ENCODE results near the gene STAT3. TPM values are rescaled to one million over a fixed set of nuclear protein-coding genes. Genes with fewer than 3 reads are reported as not detected.

STAT3 gene
- total RNA-seq, 1 donor from 2014 or later: 181 TPM

DNA sequence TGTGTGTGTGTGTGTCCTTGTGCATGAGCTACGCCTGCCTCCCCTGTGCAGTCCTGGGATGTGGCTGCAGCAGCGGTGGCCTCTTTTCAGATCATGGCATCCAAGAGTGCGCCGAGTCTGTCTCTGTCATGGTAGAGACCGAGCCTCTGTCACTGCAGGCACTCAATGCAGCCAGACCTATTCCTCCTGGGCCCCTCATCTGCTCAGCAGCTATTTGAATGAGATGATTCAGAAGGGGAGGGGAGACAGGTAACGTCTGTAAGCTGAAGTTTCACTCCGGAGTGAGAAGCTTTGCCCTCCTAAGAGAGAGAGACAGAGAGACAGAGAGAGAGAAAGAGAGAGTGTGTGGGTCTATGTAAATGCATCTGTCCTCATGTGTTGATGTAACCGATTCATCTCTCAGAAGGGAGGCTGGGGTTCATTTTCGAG lies 77.4 kb downstream of the STAT3 start:
- Histone ChIP-seq H3K4me1 (peaks cover 0 to 17% of the 10 kb centered on the region in 2 donors), H3K9me3 (no peaks in the 10 kb centered on the region), H3K4me3 (no peak overlapping the region), H3K27ac (peak overlapping the region; percentile 67 to 68), H3K27me3 (no peaks in the 10 kb centered on the region), H3K36me3 (peaks cover 50 to 87% of the 10 kb centered on the region in 2 donors)
- intact Hi-C loops (cut with DNase I): no loop called here
- TF ChIP-seq, protein P1, sequence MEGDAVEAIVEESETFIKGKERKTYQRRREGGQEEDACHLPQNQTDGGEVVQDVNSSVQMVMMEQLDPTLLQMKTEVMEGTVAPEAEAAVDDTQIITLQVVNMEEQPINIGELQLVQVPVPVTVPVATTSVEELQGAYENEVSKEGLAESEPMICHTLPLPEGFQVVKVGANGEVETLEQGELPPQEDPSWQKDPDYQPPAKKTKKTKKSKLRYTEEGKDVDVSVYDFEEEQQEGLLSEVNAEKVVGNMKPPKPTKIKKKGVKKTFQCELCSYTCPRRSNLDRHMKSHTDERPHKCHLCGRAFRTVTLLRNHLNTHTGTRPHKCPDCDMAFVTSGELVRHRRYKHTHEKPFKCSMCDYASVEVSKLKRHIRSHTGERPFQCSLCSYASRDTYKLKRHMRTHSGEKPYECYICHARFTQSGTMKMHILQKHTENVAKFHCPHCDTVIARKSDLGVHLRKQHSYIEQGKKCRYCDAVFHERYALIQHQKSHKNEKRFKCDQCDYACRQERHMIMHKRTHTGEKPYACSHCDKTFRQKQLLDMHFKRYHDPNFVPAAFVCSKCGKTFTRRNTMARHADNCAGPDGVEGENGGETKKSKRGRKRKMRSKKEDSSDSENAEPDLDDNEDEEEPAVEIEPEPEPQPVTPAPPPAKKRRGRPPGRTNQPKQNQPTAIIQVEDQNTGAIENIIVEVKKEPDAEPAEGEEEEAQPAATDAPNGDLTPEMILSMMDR (IDR thresholded peaks at IDR 0.05): no peak
- no peak for DNase-seq (ENCODE audit: low spot score in 2 of 2)

GRCh38 chr17:42309986-42310786 lies 78.1 kb downstream of the STAT3 start:
- peaks cover 0 to 17% of the 10 kb centered on the region in 2 donors for H3K4me1 ChIP-seq
- peaks cover 47 to 86% of the 10 kb centered on the region in 2 donors for H3K36me3 ChIP-seq
- H3K27ac ChIP-seq: peak overlapping the region in 1 of 2 donors; percentile 68
- TF ChIP-seq, protein P1 (IDR thresholded peaks at IDR 0.05): no peak
- no peaks in the 10 kb centered on the region for H3K9me3 ChIP-seq
- DNase-seq (ENCODE audit: low spot score in 2 of 2): no peak
- no peak overlapping the region for H3K4me3 ChIP-seq
- H3K27me3 ChIP-seq: no peaks in the 10 kb centered on the region
- intact Hi-C loops (cut with DNase I): no loop called here

DNA sequence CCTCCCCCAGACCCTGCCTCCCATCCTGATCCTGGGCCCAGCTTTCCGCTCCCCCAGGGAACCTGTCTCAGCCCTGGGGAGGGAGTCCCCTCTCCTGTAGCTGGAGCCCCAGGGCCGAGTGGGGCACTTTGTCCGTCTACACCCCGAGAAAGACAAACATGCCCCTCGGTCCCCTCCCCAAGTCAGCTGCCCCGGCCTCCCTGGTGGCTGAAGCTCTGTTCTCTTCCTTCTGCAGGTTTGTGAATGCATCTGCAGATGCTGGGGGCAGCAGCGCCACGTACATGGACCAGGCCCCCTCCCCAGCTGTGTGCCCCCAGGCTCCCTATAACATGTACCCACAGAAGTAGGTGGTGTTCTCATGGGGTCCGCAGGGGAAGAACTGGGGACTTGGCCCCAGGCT lies 79.1 kb downstream of the STAT3 start:
- DNase-seq (ENCODE audit: low spot score in 2 of 2): no peak

DNA sequence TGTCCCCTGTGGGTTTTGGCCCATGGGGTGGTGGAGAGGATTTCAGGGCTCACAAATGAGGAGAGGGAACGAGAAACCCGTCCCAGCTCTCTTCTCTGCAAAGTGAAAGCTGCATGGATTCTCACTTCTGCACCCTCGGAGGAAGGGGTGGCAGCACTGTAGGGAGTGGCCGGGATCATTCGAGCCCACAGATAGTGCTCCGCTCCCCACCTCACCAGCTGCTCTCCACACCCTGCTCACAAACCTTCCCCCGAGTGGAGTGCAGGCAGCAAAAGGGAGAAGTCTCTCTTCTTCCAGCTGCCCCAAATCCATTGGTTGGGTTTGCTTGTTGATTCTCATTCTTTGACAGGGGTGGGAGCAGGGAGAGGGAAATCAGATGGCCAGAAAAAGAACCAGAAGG lies 79.8 kb downstream of the STAT3 start:
- H3K4me1 ChIP-seq: peaks cover 0 to 17% of the 10 kb centered on the region in 2 donors
- TF ChIP-seq, protein P1 (IDR thresholded peaks at IDR 0.05): no peak
- no peaks in the 10 kb centered on the region for H3K9me3 ChIP-seq
- no peak overlapping the region for H3K4me3 ChIP-seq
- no peaks in the 10 kb centered on the region for H3K27me3 ChIP-seq
- H3K27ac ChIP-seq: no peak overlapping the region
- no peak for DNase-seq (ENCODE audit: low spot score in 2 of 2)
- H3K36me3 ChIP-seq: peaks cover 44 to 85% of the 10 kb centered on the region in 2 donors
- intact Hi-C loops (cut with DNase I): no loop called here

More for the DNA sequence above, 79.1 kb downstream of the STAT3 start:
- peaks cover 0 to 17% of the 10 kb centered on the region in 2 donors for H3K4me1 ChIP-seq
- intact Hi-C loops (cut with DNase I): no loop called here
- no peaks in the 10 kb centered on the region for H3K9me3 ChIP-seq
- peak overlapping the region; percentile 40 to 52 for H3K27ac ChIP-seq
- H3K36me3 ChIP-seq: peaks cover 45 to 85% of the 10 kb centered on the region in 2 donors
- H3K4me3 ChIP-seq: no peak overlapping the region
- no peaks in the 10 kb centered on the region for H3K27me3 ChIP-seq
- TF ChIP-seq, protein P1 (IDR thresholded peaks at IDR 0.05): no peak

GRCh38 chr17:42307362-42307927 lies 80.8 kb downstream of the STAT3 start:
- intact Hi-C loops (cut with DNase I): no loop called here
- Histone ChIP-seq H3K36me3 (peaks cover 48 to 85% of the 10 kb centered on the region in 2 donors), H3K27me3 (no peaks in the 10 kb centered on the region), H3K4me1 (peaks cover 0 to 13% of the 10 kb centered on the region in 2 donors), H3K9me3 (no peaks in the 10 kb centered on the region), H3K4me3 (no peak overlapping the region), H3K27ac (no peak overlapping the region)
- no peak for DNase-seq (ENCODE audit: low spot score in 2 of 2)
- TF ChIP-seq, protein P1 (IDR thresholded peaks at IDR 0.05): no peak
